Fibroblast of skin of back (primary cell): Measurements from ENCODE around the gene SLC13A3.

Experiments used
- DNase-seq: peaks from one replicate; pipeline ENCODE4 v3.0.0-alpha.2; 2013

The SLC13A3 gene

GRCh38 chr20:46519471-46520068, 131.7 kb downstream of the SLC13A3 start:
- no peak for DNase-seq

DNA sequence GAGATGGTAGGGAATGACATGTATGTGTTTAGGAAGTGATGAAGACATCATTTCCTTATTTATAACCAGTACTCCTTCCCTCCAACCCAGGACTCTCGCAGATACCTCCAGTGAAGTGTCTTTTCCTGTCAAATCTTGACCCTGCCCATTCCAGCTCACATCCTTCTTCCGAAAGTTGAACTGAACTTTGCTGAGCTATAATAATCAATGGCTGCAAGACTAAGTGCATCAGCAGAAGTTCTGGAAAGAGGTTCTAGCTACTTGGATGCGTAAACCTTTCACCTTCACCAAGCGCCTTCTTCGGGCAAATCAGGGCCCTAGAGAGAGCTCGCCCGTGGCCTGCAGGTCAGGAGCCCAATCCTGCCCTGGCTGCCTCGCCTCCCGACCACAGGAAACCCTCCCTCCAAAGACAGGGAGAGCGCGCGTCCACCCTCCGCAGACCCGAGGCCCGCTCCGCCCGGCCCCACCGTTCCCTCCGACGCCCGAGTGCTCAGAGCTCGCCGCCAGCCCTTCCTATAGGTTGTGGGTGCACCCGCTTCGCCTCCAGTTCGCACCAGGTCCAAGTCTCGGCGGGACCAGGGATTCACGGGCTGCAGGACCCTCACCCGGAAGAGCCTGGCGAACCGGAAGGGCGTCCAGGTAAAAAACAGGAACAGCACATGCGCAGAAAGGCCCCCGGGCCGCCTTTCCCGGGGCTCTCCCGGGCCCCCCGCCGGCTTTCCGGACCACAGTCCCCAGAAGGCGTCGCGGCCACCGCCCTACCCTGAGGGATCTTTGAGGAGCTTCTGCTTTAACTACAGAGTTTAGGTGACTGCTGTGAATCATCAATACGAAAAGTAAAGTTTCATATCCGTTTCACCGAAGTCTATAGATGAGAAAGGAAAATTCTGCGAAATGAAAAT, 138.1 kb downstream of the SLC13A3 start, which contains the start of gene ZNF334:
Gene ZNF334, minus strand, starts transcription at position 617 of the 902 bp plus-strand sequence. CDS start 1,457 bp downstream, outside the sequence.
- DNase-seq: peak; percentile 50

DNA sequence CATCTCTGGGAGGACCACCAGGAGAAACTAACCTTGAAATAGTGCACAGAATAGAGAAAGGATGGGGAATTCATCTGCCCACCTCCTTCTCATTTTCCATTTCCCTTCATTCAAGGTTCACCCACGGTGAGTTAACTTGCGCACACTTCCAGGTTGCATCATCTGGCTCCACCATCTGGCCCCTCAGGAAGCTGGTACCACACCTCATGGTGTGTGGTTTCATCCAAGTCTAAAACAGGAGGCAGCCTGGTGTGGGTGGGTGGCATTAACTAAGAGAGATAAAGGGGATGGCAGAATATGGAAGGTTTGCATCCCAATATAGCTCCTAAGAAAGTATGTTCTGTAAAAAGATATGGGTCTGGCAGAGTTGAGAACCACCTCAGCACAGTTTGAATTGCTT, 141.7 kb downstream of the SLC13A3 start:
- no peak for DNase-seq
